Astrocyte (in vitro differentiated cells and primary cell): ENCODE data around the gene ITGA2B.

Experiments used
- CTCF ChIP-seq: IDR thresholded peaks from 2 replicates; pipeline ENCODE4 v1.5.1; 2011; ENCODE audit warnings: low read depth, mild to moderate bottlenecking, inconsistent platforms, low read length, moderate library complexity; ENCODE audit not compliant: insufficient read depth
- EZH2 ChIP-seq: IDR thresholded peaks from 2 replicates; pipeline ENCODE4 v1.6.1; 2012; ENCODE audit warnings: mild to moderate bottlenecking, low read length, inconsistent platforms; ENCODE audit not compliant: insufficient read depth

GRCh38 chr17:44324571-44325275 lies 64.7 kb downstream of the ITGA2B start, which contains the start of gene SLC25A39:
- TF ChIP-seq EZH2 (no peak), CTCF (no peak)
